ENCODE results near the gene AUP1.
A peak's percentile ranks its signal among the peaks of the same experiment; 100 is the strongest.
"Not testable (repeated sequence)": the region's sequence is repeated elsewhere in the genome, so short reads cannot be mapped to it uniquely, and the experiment has no call there.

The AUP1 gene

GRCh38 chr2:74498500-74499266 is 30.8 kb downstream of the AUP1 start:
- no peak for DNase-seq (ENCODE audit: low read depth in 3 of 3)

- no peak for DNase-seq (ENCODE audit: low read depth in 3 of 3)
These were observed 31.6 kb downstream of the AUP1 start for GRCh38 chr2:74497777-74498499.

- DNase-seq (ENCODE audit: low read depth in 3 of 3) = no peak
These were observed 32.3 kb downstream of the AUP1 start for GRCh38 chr2:74496997-74497776.

GRCh38 chr2:74495440-74495839 is 34.1 kb downstream of the AUP1 start:
- no peak for DNase-seq (ENCODE audit: low read depth in 3 of 3)

- DNase-seq (ENCODE audit: low read depth in 3 of 3) = no peak
These were observed 36.0 kb downstream of the AUP1 start for GRCh38 chr2:74493546-74493945.

GRCh38 chr2:74491648-74492544 is 37.6 kb downstream of the AUP1 start:
- DNase-seq (ENCODE audit: low read depth in 3 of 3) = no peak

GRCh38 chr2:74489906-74490305 is 39.6 kb downstream of the AUP1 start:
- no peak for DNase-seq (ENCODE audit: low read depth in 3 of 3)

GRCh38 chr2:74488643-74489481 is 40.6 kb downstream of the AUP1 start:
- DNase-seq (ENCODE audit: low read depth in 3 of 3) = no peak

GRCh38 chr2:74486141-74486540 is 43.4 kb downstream of the AUP1 start:
- no peak for DNase-seq (ENCODE audit: low read depth in 3 of 3)

GRCh38 chr2:74483675-74484164 is 45.8 kb downstream of the AUP1 start:
- not testable (repeated sequence) for DNase-seq (ENCODE audit: low read depth in 3 of 3)

GRCh38 chr2:74482801-74483674 is 46.5 kb downstream of the AUP1 start, which contains the start of the genes CCDC142 and TTC31:
TSS of gene CCDC142 (minus strand) at chr2:74482998. CDS start at chr2:74482837, 161 bp downstream.
TSS of gene TTC31 (plus strand) at chr2:74483081. CDS start at chr2:74483096, 15 bp downstream.
- peak; percentile 85 to 93 (median 93) for DNase-seq (ENCODE audit: low read depth in 3 of 3)

GRCh38 chr2:74481961-74482800 is 47.3 kb downstream of the AUP1 start:
- peak in 1 of 3 experiments; percentile 56 for DNase-seq (ENCODE audit: low read depth in 3 of 3)

- no peak for DNase-seq (ENCODE audit: low read depth in 3 of 3)
These were observed 48.1 kb downstream of the AUP1 start for GRCh38 chr2:74481431-74481830.
